ENCODE results near the gene LKAAEAR1.

LKAAEAR1 gene

DNA sequence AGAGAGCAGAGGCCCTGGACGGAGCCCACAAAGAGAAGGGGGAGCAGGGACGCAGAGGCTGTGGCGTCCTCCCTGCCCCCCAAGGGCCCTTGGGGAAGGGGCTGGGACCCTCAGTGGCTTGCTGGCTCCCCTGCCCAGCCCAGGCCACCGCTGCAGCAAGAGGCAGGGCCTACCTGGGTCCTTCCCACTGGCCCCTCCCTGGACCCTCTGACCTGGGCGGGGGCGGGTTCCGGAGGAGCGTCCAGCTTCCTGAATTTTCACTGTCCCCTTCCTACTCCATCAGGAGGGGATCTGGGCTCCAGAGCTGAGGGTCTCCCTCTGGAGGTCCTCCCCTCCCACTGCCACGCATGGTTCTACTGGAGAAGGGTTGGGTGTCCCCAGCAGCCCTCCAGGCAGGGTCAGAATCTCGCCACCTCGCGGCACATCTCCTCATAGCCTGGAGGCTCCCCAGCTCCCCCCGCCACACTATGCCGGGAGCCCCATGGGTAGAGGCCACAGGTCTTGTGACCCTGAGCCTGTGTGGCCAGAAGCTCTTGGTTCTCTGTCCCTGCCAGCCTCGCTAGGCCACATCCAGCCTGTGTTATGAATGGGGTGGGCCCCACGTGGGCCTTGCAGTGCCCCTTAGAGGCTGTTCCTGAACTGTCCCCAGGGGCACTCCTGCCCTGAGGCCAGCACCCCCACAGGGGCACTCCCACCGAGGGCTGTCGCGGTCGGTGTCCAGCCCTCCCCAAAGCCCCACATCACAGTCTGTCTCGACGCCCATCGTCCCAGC, 33.8 kb downstream of the LKAAEAR1 start:
- DNase-seq (ENCODE audit: low read depth), result no peak

DNA sequence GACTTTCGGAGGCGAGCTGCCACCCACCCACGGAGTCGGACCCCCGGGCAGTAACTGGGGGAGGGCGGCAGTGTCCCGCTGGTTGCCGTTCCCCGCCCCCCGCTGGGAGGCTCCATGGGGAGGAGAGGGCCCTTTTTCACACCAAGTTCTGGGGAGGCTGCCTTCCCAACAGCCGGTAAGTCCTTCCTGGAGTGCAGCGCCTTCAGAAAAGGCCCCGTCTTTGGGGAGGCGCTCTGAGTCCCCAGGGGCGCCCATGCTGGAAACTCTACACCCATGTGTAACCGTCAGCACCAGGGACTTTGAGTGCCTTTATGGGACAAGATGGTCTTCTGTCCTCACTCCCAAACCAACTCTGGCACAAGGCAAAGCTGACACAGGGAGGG, 34.3 kb downstream of the LKAAEAR1 start:
- no peak for DNase-seq (ENCODE audit: low read depth)

DNA sequence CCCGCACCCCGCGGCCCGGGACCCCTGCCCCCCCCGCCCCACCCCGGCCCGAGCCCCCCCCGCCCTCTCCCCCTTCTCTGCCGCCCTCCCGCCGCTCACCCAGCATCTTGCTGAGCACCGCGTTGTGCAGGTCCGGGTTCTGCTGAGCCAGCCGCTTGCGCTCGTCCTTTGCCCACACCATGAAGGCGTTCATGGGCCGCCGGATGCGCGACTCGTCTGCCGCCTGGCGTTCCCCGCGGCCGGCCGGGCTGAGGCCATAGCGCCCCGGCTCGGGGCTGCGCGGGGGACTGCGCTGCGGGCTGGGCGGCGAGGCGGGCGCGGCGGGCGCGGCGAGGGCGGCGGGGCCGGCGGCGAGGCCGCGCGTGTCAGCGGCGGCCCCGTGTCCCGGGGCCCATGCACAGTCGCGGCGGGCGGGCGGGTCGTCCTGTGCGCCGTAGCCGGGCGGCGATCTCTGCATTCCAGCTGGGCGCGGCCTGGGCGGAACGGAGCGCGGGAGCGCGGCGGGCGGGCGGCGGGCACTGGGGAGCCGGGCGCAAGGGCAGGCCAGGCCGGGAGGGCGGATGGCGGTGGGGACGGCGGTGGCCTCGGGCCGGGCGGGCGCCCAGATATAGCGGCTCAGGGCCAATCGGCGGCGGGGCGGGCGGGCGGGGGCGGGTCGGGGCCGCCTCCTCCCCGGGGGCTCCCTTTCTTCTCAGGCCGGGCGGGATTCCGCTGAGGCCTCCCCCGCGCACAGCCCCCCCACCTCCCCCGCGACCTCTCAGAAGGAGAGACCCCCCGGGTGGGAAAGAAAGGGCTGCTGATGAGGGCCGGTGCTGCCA, 34.9 kb downstream of the LKAAEAR1 start, which contains the start of gene SOX18:
Gene SOX18, minus strand, starts transcription at position 580 of the 818 bp plus-strand sequence. Its CDS starts 123 bp downstream, at position 457.
- DNase-seq (ENCODE audit: low read depth), result no peak

DNA sequence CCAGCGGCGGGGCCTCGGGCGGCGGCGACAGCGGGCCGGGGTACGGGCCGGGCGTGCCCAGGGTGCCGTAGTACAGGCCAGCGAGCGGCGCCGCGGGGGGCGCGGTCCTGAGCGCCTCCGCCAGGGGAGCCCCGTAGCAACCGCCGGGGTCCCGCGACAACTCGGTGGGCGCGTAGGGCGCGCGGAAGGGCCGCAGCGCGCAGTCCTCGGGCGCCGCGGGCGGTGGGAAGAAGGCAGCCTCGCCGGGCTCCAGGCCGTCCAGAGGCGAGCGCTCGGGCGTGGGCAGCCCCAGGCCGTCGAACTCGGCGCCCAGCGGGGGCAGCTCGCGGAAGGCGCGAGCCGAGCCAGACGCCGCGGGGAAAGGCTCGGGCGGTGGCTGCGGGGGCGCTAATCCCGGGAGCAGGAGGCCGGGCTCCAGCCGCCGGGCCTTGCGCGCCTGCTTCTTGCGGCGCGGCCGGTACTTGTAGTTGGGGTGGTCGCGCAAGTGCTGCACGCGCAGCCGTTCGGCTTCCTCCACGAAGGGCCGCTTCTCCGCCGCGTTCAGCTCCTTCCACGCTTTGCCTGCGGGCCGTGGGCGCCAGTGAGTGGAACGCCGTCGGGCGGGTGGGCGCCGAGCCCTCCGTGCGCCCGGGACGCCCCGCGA, 35.7 kb downstream of the LKAAEAR1 start:
- no peak for DNase-seq (ENCODE audit: low read depth)

DNA sequence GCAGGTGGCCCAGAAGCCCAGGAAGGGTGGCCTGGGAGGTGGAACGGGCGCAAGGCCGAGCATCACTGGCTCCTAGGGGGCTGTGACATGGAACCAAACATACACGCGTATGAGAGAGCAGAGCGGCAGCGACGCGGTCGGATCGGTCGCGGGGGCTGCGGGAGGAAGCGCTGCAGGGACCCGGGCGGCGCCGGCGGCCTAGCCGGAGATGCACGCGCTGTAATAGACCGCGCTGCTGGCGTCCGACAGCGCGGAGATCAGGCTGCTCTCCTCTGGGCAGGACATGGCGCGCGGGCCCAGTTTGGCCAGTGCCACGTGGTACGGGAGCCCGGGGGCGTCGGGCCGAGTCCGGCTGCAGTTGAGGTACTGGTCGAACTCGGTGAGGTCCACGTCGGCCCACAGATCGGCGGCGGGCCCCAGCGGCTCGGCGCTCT, 36.2 kb downstream of the LKAAEAR1 start:
- no peak for DNase-seq (ENCODE audit: low read depth)

DNA sequence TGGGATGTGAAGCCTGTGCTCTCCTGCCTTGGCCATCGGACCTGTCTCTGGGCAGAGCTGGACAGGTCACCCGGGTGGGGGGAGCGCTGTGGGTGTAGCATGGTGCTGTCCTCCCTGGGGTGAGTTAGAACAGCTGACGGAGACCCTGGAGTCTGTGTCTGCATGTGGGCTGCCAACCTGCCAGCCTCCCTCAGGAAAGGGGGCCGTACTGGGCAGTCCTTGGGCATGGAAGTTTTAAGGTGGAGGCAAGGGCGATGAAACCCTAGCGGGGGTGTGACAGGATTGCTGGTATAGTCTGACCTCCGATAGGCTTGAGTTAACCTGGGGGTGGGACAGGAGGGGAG, 37.2 kb downstream of the LKAAEAR1 start:
- no peak for DNase-seq (ENCODE audit: low read depth)

DNA sequence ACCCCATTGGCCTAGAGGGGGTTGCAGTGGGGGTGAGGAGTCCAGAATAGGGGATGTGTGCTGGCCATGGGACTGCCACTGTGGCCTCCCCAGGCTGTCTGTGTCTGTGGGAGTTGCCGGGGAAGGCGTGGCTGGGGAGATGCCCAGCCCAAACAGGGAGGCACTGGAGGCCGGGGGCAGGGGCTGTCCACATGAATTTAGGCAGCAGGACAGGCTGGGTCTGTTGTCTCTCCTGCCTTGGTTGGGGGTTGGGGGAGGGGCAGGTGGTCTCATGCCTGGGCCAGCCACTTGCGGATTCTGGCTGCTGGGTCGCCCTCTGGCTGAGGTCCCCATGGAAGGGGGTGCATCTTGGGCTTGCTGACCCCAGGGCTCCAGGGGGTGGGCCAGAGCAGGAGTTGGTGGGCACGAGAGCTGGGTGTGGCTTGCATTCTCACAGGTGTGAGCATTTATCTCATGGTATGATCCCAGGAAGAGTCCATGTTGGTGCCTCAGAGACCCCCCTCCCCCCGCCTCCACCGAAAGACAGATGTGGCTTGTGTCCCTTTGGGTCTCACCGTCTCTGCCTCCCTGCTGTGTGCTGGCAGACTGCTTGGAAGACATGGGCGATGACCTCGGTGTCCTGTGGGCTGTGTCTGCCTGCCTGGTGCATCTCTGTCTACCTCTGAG, 38.7 kb downstream of the LKAAEAR1 start:
- no peak for DNase-seq (ENCODE audit: low read depth)

DNA sequence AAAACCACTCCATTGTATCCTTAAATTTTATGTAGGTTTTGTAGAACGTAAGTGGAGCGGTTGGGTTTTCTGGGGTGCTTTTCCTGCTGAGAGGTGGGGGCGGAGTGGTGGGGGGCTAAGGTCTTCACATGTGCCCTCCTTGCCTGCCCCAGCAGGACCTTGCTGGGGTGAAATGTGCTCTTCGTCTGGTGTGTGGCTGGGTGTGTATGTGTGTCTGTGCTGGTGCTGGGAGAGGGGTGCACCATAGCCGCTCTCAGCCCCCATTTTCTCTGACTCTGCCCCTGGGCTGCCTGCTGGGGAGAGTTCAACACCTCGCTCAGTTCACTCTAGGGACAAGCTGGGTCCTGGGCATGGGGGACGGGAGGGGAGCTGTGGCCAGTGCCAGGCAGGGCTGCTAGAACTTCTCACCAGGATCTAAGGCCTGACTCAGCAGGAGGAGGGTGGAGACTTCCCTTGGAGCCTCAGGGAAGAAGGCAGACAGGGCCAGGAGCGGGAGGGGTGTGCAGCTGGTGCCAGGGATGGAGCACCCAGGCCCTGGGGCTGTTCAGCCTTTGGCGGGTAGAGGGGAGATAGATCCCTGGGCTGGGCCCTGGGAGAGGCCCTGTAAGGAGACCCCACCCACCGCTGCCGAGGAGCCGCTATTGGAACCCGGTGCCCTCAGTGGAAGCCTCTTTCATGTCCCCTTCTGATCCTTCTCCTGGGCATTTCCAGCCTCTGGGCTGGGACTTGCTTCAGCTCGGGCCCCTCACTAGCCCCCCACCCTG, 39.5 kb downstream of the LKAAEAR1 start:
- no peak for DNase-seq (ENCODE audit: low read depth)

DNA sequence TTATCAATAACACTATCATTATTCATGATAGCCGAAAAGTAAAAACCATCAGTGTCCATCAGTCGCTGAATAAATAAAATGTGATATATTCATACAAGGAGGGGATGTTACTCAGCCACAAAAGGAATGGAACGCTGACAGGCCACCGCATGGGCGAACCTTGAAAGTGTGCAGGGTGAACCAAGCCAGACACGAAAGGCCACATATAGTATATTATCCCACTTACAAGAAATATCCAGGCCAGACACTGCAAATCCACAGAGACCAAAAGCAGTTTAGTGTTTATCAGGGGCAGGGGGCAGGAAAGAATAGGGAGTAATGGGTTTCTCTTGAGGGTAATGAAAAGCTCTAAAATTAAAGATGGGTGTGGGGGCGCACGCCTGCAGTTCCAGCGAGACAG, 40.4 kb downstream of the LKAAEAR1 start:
- DNase-seq (ENCODE audit: low read depth), result no peak

DNA sequence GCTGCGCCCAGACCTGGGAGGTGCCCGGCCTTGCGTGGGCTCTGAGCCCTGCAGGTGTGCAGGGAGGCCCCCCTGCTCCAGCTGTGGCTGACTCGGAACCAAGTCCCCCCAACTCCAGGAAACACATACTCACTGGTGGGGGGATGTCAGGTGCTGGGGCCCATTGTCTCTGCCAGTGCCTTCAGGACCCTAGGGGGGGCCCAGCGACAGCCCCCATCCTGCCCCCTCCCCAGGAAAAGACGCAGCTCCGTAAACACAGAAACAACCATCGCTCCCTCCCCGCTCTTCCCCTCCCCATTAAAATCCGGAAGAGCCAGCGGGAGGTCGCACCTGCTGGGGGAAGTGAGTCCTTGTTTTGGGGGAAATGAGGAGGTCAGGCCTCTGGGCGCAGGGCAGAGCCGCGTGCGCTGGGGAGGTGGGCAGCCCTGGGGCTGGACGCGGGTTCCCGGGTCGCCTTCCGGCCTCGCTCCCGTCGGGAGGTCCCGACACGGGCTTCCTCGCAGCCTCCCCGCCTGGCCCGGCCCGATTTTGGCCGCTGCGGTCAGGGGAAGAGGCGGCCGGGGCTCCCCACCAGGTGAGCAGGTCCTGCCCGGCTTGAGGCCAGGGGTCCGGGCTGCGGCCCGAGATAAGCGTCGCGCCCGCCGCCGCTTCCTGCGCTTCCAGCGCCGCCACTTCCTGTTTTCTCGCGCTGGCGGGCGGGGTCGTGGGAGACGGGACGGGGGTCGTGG, 42.0 kb downstream of the LKAAEAR1 start:
- DNase-seq (ENCODE audit: low read depth), result no peak

DNA sequence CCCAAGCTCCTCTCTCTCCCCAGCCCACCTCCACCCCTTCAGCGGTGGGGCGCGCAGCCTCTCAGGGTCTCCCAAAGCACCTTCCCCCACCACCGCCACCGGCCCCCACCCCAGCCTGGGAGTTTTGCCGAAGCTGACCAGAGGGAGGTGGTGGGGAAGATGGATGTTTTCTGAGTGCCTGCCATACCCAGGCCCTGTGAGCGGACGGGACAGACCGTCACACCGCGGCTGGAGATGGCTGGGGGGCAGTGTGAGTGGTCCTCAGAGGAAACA, 42.5 kb downstream of the LKAAEAR1 start:
- DNase-seq (ENCODE audit: low read depth), result no peak

DNA sequence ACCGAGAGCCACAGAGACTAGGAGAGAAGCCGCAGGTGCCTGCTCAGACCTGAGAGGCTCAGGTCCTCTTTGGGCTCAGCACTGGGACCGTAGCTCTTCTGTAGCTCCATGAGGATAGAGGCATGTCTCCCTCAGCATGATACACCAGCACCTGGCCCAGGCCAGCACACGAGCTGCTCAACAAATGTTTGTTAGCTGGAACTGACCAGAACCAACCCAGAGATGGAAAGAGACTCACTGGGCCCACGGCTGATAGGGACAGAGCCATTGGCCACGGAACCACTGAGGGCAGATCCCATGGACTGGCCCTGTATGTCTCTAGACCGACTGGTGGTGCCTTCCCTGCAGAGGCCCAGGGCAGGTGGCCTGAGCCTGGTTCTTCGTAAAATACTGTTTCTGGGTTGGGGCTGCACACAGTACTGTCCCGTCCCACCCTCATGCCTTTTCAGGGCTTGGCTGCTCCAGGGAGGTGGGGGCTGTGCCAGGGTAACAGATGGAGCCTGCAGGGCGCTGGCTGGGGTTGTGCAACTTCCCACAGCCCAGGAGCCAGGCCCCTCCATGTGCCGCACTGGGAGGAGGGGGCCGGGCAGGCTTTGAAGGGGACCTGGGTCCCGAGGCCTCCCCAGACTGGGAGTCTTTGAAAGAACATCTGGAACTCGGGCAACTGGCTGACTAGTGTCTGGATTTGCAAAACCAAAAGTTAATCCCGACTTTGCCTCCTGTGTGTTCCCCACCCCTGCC, 43.0 kb downstream of the LKAAEAR1 start:
- no peak for DNase-seq (ENCODE audit: low read depth)

DNA sequence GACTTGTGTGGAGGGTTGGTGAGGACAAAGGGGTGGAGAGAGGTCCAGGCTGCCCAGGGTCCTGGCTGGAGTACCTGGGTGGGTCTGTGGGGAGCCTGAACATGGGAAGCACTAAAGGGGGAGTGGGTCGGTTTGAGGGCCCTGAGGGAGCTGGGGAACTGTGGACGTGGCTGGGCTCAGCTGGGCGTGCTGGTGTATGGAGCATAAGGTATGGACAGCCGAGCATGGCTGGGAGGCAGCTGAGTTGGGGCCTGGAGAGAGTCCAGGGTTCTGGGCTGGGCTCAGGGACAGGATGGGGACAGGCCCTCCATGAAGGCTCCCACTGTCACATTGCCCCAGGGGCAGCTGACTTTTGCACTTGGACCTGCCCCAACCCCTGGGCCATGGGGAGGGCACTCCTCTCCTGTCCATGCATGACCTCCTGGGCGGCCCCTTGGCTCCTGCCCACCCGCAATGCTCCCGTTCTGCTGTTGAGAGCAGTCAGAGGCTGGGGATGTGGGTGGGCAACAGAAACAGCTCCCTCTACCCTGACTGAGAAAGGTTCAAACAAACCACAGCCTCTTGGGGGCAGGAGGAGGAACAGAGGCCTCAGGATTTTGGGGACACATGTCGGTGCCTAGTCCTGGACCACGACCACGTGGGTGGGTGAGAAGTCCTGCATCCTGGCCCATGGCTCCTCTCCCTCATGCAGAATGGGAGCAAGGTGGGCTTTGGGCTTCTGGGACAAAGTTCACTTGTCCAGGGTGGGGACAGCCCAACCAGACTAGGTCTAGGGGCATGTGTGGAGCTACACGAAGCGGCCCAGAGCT, 43.8 kb downstream of the LKAAEAR1 start:
- no peak for DNase-seq (ENCODE audit: low read depth)

DNA sequence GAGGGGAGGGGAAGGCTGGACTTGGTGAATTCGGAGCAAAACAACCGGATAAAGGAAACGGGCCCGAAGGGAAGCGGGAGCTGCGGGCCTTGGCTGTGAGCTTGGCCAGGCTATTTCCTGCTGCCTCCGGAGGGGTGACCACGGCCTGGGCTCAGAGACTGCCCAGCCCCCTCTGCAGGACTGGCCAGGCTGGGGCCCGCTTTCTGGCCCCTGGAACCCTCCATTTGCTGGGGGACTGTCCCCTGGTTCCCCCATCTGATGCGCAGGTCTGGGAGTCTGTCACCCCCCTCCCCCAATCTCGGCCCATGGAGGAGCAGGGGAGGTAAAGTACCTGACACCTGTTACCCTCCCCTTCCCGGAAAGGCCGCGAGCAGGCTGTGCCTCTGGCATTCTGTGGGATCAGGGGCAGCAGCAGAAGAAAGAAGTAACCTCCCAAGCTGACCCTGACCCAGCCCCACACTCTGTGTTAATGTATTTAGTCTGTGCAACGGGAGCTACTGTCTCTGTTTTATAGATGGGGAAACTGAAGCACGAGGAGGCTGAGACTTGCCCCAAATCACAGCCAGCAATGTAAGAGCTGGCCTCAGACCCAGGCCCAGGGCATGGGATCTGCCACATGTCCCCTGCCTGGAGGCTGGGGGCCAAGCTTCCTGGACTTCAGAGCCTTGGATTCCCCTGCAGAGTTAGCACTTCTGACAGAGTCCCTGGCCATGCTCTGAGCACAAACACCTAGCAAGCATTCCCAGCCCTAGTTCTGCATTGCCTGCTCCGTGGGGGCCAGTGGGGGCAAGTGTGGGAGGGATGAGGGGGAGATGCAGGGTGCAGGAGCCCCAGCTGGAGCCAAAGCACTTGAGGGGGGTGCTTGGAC, 44.7 kb downstream of the LKAAEAR1 start:
- DNase-seq (ENCODE audit: low read depth), result no peak

DNA sequence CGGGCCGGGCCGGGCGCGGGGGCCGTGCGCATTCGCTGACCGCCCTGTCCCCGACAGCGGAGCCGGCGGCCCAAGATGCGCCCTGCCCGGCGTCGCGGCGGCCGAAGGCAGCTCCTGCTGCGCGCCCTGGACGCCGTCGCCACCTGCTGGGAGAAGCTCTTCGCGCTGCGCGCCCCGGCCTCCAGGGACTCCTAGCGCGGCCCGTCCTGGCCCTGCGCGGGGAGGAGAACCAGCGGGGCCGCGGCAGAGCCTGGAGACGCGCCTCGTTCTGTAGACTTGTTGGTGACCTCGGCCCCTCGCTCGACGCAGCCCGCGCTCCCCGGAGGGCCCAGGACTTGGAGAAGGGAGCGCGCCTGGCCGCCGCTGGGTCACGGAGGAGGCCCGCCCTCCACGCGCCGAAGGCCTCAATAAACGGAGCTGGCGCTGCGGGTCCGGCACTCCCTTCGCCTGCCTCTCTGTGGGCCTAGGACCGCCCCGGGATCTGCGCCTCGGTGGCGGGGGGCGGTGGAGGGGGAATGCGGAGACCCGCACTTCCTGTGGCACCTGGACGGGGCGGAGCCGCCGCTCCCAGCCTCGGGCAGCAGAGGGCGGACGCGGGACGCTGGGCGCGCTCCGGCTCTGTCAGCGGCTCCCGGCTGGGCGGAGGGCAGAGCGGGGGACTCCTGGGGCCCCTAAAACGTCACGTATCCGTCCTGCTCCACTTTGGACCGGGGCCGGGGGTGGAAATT, 45.5 kb downstream of the LKAAEAR1 start:
- DNase-seq (ENCODE audit: low read depth), result peak; percentile 64

DNA sequence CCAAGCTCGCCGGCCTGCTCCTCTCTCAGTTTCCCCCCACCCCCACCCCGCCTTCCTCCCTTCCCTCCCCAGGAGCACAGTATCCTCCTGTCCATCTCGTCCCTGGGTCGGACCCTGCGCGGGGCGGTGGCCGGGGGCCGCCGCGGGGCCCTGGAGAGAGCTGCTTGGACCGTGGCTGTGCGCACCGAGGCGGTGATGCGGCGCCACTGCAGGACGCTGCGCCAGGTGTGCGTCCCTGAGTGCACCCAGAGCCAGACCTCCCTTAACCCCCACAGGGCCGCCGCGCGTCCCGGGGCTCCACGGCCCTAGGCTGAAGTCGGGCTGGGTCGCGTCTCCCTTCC, 46.0 kb downstream of the LKAAEAR1 start:
- DNase-seq (ENCODE audit: low read depth), result no peak

DNA sequence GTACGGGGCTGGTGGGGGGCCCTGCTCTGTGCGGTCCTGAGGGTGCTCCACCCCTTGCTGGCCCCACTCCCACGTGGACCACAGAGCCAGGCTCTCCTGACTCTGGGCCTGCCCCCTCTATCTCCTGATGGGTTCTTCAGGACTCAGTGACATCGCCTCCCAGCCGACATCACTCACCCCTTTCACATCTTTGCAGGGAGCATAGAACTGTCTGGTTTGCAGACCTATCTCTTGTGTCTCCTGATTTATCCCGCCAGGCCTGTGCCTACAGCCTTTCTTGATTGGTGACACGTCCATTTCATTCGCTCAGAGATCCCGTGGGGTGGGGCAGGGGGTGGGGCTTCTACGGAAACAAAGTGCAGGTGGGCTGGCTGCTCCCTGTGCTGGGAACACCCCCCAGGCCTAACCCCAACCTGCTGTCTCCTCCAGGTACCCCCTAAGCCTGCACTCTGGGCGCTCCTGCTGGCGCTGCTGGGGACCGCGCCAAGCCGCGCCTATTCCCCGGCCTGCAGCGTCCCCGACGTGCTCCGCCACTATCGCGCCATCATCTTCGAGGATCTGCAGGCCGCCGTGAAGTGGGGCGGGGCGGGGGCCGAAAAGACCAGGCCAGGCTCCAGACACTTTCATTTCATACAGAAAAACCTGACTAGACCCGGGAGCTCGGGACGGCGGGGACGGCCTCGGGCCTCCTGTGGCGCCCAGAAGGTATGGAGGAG, 46.5 kb downstream of the LKAAEAR1 start:
- no peak for DNase-seq (ENCODE audit: low read depth)

DNA sequence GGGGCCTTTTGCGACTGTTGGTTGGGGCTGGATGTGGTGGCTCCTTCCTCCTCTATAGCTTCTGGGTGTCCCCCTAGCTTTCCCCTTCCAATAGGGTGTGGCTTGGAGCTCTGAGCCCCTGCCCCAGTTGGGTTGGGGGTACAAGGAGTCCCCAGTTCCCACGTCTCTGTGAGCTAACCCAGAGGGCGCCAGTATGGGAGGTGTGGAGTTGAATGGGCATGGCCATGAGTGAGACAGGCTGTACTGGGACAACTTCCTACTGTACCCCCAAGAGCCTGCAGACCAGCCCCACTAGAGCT, 47.0 kb downstream of the LKAAEAR1 start:
- DNase-seq (ENCODE audit: low read depth), result no peak

All from activated gamma-delta T cell treated with anti-CD3 and anti-CD28 coated beads, Interleukin-2, amount 50 U/mL, for 16 hours (primary cell).